Ovary (tissue), 9 donors: Measurements from ENCODE around the gene AIG1. TPM values are rescaled to one million over a fixed set of nuclear protein-coding genes. Genes with fewer than 3 reads are reported as not detected.

Source experiments
- DNase-seq, 5 donors: peaks; one replicate each; pipeline ENCODE4 v3.0.0-alpha.2; 2019 to 2020
- H3K27ac ChIP-seq, 2 donors: fragments of 200-600 bp; one replicate each; pipeline versions ENCODE4 v1.5.1 to v1.8.0; 2019 to 2022
- H3K27me3 ChIP-seq: fragments of 200-600 bp; one replicate; pipeline ENCODE4 v1.8.0; 2022
- H3K36me3 ChIP-seq: fragments of 200-600 bp; sonication (generic); one replicate; pipeline ENCODE4 v1.5.1; 2019
- H3K4me1 ChIP-seq: one replicate; pipeline ENCODE4 v1.8.1; 2013; ENCODE audit warnings: mild to moderate bottlenecking, moderate library complexity; ENCODE audit not compliant: insufficient read depth
- H3K4me3 ChIP-seq: fragments of 200-600 bp; sonication (generic); one replicate; pipeline ENCODE4 v1.5.1; 2017
- H3K9me3 ChIP-seq, 2 donors: fragments of 200-600 bp in 1 of 2; sonication (generic) in 1 of 2; one replicate each; pipeline versions ENCODE4 v1.5.1 to v1.8.1; 2013 to 2019; ENCODE audit warnings: mild to moderate bottlenecking in 1 of 2, moderate library complexity in 1 of 2
- EP300 ChIP-seq: sonication (generic); formaldehyde crosslinking; IDR thresholded peaks from one replicate; pipeline ENCODE4 v1.6.1; 2017; ENCODE audit warnings: antibody characterized with exemption
- POLR2A ChIP-seq: fragments of 450-650 bp; IDR thresholded peaks from one replicate; pipeline ENCODE4 v1.6.1; 2017; ENCODE audit warnings: antibody characterized with exemption, mild to moderate bottlenecking, moderate library complexity
- WGBS, 3 donors: extraction: QIAGEN DNeasy Blood & Tissue Kit in 1 of 3; methylation state at CpG; one replicate each; pipeline versions ENCODE4 v1.1.5 to v1.1.7; 2013 to 2017; 5-methylcytosine and 5-hydroxymethylcytosine counted together
- intact Hi-C, 4 donors: fragments of 100-400 bp; cut with DNase I; formaldehyde crosslinking; loops; one replicate each; pipeline versions ENCODE4 v1.11.0 to v1.15.1; 2022 to 2023
- polyA plus RNA-seq, 2 donors: library from polyadenylated mRNA; stranded (reverse); fragments of 200-250 nt in 1 of 2; fragments of 350-450 nt in 1 of 2; fragmentation: Illumina TruSeq in 1 of 2; extraction: RNeasy Lipid Tissue Mini Kit (QIAGEN cat#74804) in 1 of 2; gene quantifications; one replicate each; pipeline ENCODE4 v1.2.3, GENCODE V29; 2013 to 2014
- total RNA-seq, 7 donors: library from RNA; depleted of rRNA in 2 of 7; stranded (reverse); fragments of >200 nt in 2 of 7; fragmentation: NEBNext Ultra II Directional in 3 of 7; extraction: Animal tissue kit (Norgen Biotek cat#: 25700) in 3 of 7; gene quantifications; one replicate each; pipeline versions ENCODE4 v1.1.0 to v1.2.4, GENCODE V29; 2016 to 2023
- TF ChIP-seq, protein P1 (sequence below), 3 donors: fragments of 450-650 bp in 2 of 3; fragments of 200-600 bp in 1 of 3; IDR thresholded peaks; one replicate each; pipeline versions ENCODE4 v1.5.1 to v1.8.0; 2016 to 2022; ENCODE audit warnings: antibody characterized with exemption in 3 of 3, mild to moderate bottlenecking in 1 of 3
- donor health status: DM: no; HTN: no; CAD: no; lungs with moderate emphysema.
- donor health status: DM: no; HTN: no; CAD: no.
- donor health status: Bipolar disorder and iron deficiency.
- donor health status: DM: yes; HTN: yes; CAD: no.
- donor health status: DM: no; HTN: no; CAD: no.
- donor health status: DM: yes; HTN: yes; CAD: no.

AIG1 gene
- total and polyA plus RNA-seq, 9 donors: 27.8 to 91.0 (median 37.3) TPM

DNA sequence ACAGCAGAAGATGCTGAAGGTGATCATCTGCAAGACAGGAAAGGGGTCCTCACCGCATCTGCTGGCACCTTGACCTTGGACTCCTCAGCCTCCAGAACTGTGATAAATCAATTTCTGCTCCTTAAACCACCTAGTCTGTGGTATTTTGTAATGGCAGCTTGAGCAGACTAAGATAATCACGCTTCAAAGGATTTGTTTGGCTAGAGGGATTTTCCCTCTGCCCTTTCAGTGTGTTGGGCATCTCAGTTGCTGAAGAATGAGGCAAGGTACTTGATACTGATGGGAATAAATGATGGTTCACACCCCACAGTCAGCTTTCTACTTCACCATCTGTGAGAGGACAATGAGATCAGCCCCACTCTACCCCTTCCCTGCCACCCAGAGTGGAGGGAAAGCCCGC lies 329.6 kb downstream of the AIG1 start:
- intact Hi-C loops: no loop called here
- WGBS, 3 donors: 81 to 89% (median 88%) methylated on average over 3 of the region's 3 CpGs
- no peak overlapping the region for H3K27ac ChIP-seq

More for the DNA sequence above, 329.6 kb downstream of the AIG1 start:
- Histone ChIP-seq H3K27me3 (no peaks in the 10 kb centered on the region), H3K4me1 (no peaks in the 10 kb centered on the region), H3K4me3 (no peak overlapping the region), H3K36me3 (no peaks in the 10 kb centered on the region), H3K9me3 (no peaks in the 10 kb centered on the region)
- DNase-seq: no peak
- TF ChIP-seq POLR2A (no peak), EP300 (no peak)
- TF ChIP-seq, protein P1, sequence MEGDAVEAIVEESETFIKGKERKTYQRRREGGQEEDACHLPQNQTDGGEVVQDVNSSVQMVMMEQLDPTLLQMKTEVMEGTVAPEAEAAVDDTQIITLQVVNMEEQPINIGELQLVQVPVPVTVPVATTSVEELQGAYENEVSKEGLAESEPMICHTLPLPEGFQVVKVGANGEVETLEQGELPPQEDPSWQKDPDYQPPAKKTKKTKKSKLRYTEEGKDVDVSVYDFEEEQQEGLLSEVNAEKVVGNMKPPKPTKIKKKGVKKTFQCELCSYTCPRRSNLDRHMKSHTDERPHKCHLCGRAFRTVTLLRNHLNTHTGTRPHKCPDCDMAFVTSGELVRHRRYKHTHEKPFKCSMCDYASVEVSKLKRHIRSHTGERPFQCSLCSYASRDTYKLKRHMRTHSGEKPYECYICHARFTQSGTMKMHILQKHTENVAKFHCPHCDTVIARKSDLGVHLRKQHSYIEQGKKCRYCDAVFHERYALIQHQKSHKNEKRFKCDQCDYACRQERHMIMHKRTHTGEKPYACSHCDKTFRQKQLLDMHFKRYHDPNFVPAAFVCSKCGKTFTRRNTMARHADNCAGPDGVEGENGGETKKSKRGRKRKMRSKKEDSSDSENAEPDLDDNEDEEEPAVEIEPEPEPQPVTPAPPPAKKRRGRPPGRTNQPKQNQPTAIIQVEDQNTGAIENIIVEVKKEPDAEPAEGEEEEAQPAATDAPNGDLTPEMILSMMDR (IDR thresholded peaks at IDR 0.05): no peak

Other genes starting within 250 kb of the AIG1 start
- 10 to 100 TPM; 21.1 to 58.9 (median 32.9) TPM for gene HIVEP2, start 115.7 kb upstream of the AIG1 start, total RNA-seq
- 10 to 100 TPM in 1 of 2 donors, 1 to 10 TPM in 1; 8.4 to 16.9 TPM for gene HIVEP2, start 115.7 kb upstream of the AIG1 start, polyA plus RNA-seq